Ureter (tissue), 1 donor: ENCODE data around the gene LPA. TPM values are rescaled to one million over a fixed set of nuclear protein-coding genes. Genes with fewer than 3 reads are reported as not detected.

Experiments
- DNase-seq: peaks from one replicate; pipeline ENCODE4 v3.0.0-alpha.2; 2020; ENCODE audit warnings: low spot score
- total RNA-seq: library from RNA; stranded (reverse); gene quantifications from one replicate; pipeline ENCODE4 v1.2.4, GENCODE V29; 2023
- donor health status: DM: yes; HTN: yes; CAD: no.

LPA gene
- total RNA-seq, 1 donor from 2014 or later = 2.5 TPM

DNA sequence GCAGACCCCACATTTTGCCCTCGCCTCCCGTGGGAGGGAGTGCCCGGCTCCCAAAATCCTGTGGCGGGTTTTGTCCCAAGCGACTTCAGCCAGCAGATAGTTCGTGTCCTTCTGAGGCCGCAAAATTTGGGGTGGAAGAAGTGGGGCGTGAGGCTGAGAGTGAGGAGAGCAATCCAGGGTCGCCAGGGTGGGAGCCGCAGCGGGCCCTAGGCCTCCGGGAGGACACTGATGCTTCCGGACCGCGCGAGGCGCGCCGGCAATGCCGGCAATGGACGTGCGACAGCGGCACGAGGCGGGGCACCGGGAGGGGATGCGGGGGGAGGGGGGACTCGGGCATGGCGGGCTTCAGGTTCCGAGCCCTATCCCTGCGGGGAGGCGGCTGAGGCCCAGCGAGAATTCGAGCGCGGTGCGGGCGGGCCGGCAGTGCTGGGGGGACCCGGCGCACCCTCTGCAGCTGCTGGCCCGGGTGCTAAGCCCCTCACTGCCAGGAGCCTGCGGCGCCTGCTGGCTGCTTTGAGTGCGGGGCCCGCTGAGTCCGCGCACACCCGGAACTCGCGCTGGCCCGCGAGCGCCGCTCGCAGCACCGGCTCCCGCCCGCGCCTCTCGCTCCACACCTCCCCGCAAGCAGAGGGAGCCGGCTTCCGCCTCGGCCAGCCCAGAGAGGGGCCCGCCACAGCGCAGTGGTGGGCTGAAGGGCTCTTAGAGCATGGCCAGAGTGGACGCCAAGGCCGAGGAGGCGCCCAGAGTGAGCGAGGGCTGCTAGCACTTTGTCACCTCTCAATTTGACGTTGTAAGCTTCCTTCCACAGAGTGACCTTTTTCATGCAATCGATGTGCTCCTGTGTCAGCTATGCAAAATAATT is 143.8 kb downstream of the LPA start:
- DNase-seq = peak; percentile 85

DNA sequence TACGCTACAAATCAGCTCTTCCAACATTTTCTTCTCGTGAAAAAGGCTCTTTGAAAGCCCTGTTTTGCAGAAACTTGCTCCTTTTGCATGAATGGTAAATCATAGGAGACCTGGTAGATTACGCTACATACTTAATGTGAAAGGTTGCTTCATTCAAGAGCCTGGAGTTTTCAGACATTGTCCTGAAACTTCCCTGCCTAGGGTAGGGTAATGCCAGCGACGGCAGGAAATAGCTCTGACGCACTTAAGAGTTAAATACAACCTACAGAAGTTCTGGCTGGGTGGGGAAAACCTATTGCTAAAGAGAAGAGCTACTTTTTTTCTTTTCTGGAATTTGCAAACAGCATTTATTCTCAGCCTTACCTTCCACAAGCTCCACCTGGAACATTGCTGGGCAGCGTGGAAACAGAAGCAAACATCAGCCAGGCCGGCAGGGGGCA is 144.5 kb downstream of the LPA start:
- no peak for DNase-seq

DNA sequence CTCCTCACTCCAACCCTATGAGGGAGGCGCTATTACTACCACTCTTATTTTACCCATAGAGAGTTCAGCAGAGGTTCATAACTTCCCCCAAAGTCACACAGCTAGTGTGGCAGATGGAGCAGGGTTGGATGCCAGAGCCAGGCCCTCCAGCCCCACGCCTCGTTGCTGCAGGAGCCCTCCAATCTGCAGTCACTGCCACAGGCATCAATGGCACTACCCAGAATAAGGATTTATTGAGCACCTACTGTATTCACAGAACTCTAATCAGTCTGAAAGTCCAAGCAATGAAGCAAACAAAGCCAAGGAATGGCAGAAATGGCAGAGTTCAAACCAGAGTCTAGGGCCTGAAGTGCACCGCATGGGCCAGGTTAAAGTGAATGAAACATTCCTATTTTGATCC is 144.9 kb downstream of the LPA start:
- no peak for DNase-seq

DNA sequence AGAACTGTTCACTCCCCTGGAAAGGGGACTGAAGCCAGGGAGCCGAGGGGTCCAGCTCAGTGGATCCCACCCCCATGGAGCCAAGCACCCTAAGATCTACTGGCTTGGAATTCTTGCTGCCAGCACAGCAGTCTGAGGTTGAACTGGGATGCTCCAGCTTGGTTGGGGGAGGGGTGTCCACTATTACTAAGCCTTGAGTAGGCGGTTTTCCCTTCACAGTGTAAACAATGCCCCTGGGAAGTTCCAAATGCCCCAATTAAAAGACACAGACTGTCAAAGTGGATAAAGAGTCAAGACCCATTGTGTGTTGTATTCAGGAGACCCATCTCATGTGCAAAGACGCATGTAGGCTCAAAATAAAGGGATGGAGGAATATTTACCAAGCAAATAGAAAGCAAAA is 150.2 kb downstream of the LPA start:
- DNase-seq = no peak

DNA sequence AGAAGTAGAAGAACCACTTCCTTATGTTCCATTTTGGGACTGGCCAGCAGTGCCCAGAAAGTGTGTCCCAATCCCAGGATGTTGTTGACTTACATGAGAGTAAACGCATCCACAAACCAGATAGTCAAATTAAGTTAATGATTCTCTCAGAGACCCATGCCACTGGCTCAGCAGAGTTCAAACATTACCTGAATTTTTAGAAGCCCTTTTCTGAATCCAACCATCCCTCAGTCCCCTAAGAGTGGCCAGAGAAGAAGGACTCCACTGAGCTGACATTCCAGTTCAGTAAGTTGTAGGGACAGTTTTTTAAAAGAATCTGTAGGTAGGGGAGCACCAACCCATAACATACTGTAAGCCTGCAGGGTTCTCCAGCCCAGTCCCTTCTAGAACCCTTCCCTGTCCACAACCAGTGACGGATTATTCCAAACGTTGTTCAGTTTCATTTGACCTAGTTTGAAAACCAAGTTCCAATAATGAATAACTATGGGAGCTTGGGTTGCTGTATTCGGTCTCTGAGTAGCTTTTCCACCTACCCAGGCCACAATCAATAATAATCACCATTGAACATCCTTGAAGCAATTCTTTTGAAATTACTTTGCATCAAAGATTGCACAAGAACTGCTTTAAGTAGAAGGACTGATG is 153.0 kb downstream of the LPA start:
- DNase-seq = no peak

DNA sequence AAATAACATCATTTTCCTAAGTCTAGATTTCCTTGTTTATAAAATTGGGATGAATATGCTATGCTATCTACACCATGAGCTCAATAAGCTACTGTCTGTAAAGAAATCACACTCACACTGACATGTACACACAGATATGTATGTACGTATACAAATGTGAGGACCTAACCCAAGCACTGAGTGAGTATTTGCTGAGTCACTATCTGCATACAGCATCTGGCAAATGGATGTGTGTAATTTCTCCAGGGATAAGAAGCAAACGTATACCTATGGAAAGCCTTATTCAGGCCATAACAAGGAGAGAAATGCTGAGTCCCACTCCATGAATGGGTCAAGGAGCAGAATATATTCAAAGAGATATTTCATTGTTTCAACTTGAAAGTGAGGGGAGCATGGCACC is 153.9 kb downstream of the LPA start:
- DNase-seq = no peak

DNA sequence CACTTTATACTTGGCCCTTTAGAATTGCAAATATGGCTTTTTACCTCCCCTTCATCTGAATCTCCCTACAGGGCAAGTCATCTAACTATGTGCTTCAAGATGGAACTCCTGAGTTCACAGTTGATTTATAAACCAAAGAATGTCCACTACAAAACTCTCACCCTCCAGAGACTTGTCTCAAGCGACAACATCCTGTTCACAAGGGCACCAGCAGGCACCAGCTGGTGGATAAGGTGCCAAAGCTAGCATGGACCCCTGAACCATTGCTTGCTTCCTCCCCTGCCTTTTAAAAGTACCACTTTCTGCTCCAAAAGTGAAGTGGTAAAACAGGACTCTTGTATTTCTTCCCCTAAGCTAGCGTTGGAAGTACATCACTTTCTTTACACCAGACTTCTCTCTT is 154.5 kb downstream of the LPA start:
- DNase-seq = no peak

DNA sequence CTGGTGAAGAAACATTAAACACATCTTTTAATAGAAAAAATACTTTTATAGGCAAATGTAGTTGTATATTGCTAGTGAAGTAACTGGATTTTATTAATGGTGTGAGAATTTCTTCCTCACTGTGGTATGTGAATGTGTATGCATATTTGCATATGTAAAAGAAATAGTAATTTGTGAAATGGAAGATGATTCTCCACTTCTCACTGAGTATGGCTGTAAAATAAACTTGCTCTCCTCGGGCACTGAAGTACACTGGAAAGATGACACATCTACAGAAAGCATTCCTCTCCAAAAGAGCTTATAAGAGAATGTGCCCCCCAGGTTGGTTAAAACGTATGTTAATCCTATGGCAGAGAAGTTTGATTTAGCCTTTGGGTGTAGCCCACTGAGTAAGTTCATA is 155.5 kb downstream of the LPA start:
- no peak for DNase-seq

DNA sequence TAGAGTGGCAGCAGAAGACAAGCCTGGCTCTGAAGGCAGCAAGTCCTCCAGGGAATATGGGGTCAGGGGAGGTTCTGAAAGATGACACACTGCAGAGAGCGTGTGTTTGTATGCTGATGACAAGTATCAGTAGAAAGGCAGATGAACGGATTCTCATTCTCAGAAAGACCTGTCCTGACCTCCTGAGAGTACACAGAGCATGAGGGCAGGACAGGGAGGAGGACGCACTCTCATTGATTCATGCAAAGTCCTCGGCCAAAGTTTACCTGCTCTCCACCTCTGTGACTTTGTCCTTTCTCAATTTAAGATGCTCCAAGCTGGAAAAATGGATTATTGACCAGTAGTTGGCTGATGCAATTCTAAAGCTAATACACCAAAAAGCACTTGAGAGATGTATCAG is 156.7 kb downstream of the LPA start:
- DNase-seq = no peak

DNA sequence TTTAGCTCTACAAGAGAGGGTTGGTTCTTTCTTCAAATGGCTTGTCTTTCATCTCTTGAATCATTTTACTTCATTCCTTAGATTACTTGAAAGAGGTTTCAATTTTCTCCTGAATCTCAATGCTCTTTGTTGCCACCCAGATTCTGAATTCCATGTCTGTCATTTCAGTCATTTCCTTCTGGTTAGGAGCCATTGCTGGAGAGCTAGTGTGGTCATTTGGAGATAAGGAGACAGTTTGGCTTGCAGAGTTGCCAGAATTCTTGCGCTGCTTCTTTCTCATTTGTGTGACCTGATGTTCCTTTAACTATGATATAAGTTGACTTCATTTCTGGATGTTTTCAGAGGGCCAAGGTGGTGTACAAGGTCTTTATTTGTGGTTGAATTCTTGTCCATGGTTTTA is 158.1 kb downstream of the LPA start:
- no peak for DNase-seq

DNA sequence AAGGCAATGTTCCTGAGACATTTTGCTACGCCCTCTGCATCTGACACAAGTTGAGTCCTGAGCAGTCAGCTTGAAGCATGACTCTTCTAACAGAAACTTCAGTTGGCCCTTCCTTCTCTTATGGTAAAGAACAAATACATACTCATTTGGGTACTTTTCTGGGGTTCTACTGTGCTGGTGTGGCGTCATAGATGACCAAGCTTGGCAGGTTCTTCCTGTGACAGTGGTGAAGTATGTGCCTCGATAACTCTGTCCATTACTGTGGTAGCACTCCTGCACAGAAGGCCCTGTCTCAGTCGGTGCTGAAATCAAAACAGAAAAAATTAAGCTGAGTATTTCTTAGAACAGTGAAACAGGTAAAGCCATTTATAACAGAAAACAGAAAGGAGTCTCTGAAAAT is 163.4 kb downstream of the LPA start:
- DNase-seq = no peak

DNA sequence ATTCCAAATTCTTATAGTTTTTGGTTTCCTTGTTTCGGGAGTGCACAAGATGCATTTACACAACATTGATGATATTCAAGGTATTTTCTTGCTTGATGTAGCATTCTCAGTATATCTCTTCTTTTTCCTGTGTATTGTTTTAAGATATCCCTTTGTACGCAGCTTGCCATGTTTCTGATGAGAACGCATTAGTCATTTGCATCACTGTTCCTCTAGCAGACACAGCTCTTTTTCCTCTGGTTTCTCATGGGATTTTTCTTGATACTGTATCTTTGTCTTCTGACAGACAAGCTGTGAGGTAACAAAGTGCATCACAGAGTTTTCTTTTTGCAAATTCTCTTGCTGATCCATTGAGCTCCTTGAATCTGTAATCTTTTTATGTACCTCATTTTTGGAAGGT is 169.5 kb downstream of the LPA start:
- no peak for DNase-seq

DNA sequence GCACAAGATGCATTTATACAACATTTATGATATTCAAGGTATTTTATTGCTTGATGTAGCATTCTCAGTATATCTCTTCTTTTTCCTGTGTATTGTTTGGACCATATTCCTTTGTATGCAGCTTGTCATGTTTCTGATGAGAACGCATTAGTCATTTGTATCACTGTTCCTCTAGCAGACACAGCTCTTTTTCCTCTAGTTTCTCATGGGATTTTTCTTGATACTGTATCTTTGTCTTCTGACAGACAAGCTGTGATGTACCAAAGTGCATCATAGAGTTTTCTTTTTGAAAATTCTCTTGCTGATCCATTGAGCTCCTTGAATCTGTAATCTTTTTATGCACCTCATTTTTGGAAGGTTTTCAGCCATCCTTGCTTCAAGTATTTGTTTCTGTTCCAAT is 175.0 kb downstream of the LPA start:
- DNase-seq = no peak

DNA sequence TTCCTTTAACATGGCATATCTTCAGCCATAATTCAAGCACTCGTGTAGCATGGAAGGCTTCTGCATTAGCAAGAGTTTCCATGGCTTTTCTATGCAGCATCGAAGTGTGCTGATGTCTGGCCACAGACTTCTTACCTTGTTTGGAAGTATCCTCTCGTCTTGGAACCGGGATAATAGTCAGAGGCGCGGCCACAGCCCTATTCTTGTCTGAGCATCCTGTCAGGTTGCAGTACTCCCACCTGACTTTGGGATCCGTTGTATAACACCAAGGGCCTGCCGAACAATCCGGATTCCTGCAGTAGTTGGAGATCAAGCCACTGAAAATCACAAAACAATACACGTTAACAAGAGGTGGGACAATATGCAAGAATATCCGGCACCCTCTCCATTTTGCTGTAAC is 177.0 kb downstream of the LPA start:
- no peak for DNase-seq

Other genes with a start within 250 kb of the LPA start
- 0.44 TPM for gene PLG, start 38.0 kb upstream of the LPA start, total RNA-seq